NK-92 (cell line): Measurements from ENCODE around the gene OCEL1.
A peak's percentile ranks its signal among the peaks of the same experiment; 100 is the strongest.
"Not testable (repeated sequence)": the region's sequence is repeated elsewhere in the genome, so short reads cannot be mapped to it uniquely, and the experiment has no call there.

Experiments used
- DNase-seq: peaks from one replicate; lab custom pipeline; 2025; ENCODE audit not compliant: unreplicated experiment; lab: John Stamatoyannopoulos, UW

Gene OCEL1

GRCh38 chr19:17260842-17261325 lies 34.9 kb downstream of the OCEL1 start:
- peak; percentile 68 for DNase-seq

DNA sequence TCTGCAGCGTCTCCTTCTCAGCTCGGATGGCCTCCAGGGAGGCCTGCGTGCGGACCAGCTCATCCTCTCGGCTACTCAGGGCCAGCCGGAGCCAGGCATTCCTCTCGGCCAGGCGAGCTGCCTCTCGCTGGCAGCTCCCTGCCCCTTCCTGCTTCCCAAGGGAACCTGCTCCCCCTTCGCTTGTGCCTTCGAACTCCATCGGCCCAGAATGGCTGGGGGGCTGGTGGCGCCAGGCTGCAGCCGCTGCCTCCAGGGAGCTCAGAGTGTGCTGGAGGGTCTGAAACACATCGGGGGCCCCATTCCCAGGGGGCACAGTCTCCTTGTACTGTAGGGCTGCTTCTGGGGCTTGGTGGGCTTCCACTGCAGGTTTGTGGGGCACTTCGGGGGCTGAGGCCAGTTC lies 36.5 kb downstream of the OCEL1 start:
- DNase-seq = no peak

DNA sequence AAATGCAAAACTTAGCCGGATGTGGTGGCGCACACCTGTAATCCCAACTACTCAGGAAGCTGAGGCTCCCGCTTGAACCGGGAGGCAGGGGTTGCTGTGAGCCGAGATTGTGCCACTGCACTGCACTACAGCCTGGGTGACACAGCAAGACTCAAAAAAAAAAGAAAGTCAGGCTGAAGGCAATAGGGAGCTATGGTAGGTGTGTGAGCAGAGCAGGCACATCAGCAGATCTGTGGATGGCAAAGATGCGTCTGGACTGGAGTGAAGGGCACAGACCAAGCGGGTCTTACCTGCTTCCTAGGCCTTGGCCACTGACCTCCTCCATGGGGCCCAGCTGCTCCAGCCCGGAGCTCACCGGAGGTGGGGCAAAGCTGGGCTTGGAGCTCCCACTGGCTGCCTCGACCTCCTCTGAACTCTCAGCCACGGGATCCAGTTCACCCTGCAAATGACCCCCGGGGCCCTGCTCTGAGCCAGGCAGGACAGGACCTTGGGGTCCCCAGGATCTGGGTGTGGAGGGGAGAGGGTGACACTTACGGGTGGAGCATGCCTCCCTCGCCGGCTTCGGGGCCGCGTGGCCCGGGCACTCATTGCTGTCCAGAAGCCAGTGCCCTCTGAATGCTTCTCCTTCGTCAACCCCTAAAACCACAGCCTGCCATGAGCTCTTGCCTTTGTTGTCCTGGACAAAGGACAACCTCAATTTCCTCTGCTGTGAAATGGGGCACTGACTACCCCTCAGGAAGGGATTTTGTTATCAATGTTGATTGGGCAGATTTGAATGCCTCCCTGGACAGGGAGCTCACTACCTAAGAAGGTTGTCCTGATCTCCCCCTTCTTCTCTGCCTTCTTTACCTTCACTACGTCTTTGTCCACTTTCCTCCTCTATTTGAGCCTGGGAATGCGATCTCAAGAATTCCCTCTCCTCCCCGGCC lies 38.0 kb downstream of the OCEL1 start:
- no peak for DNase-seq

- DNase-seq = no peak
Observed at GRCh38 chr19:17264641-17264979, 38.6 kb downstream of the OCEL1 start, which contains the start of gene USHBP1. Gene USHBP1 (minus strand): TSS chr19:17264745. CDS start chr19:17264299, 446 bp downstream.

DNA sequence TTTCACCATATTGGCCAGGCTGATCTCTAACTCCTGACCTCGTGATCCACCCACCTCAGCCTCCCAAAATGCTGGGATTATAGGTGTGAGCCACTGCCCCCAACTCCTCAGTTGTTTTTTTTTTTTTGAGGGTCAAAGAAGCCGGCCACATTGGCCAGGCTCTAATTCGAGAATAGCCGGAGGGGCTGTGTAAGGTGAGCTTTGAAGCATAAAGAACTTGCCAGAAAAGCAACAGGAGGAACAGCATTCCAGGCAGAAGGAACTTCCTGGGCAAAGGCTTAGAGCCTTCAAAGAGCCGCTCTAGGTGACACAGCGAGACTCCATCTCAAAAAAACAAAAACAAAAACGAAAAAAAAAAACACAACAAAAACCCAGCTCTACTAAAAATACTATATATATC lies 40.0 kb downstream of the OCEL1 start:
- DNase-seq = no peak

DNA sequence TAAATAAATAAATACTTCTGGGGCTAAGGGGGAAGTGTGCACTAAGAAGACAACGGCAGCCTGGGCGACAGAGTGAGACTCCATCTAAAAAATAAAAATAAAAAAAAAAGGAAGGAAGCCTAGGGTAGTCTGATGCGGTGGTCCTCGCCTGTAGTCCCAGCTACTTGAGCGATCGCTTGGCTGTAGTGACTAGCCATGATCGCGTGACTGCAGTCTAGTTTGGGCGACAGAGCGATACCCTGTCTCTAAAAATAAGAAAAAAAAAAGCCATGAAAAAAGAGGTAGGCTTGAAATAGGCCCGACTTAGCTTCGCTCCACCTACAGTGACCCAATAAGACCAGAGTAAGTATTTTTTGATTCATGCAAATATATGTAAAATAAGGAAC lies 40.6 kb downstream of the OCEL1 start:
- no peak for DNase-seq

DNA sequence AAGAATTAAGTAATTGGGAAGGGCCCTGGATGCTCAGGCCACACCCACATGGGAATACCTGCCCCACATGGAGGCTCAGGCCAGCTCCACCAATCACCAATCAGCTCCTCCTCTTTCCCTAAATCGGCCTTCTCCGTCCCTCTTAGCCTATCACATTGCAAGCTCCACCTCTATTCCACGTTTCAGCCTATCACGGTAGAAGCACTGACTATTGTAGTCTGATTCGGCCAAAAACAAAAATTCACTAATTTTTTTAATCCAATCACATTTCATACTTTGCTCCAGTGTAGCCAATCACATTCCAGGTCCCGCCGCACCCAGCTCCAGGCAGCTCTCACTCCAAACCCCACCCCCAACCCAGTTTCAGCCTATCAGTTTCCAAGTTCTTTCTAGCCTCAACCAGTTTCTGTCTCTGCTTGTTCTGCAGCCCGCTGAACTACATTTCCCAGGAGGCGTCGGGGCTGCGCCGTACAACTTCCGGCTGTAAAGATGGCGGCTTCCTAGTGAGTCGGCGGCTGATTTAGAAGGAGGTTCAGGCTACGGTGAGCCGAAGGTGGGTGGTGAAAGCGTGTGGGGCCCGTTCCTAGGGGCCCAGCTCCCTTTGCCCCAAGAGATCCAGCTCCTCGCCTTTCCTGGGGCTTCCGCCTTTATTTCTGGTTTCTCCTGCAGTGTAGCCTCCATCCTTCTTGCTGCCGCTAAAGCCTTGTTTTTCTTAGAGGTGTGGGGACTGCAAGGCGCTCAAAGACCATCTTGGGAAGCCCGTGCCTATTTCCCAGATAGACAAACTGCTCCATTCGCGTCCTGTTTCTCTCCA lies 41.2 kb downstream of the OCEL1 start, which contains the start of gene BABAM1:
Gene BABAM1 (plus strand): TSS at position 469 of the 814 bp plus-strand sequence. CDS start 1,364 bp downstream, outside the sequence.
- DNase-seq = peak; percentile 76

DNA sequence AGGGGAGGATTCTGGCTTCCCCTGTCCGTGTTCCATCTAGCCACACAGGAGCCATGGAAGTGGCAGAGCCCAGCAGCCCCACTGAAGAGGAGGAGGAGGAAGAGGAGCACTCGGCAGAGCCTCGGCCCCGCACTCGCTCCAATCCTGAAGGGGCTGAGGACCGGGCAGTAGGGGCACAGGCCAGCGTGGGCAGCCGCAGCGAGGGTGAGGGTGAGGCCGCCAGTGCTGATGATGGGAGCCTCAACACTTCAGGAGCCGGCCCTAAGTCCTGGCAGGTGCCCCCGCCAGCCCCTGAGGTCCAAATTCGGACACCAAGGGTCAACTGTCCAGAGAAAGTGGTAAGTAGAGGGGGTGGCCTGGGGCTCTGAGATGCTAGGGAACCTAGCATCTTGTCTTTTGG lies 42.7 kb downstream of the OCEL1 start:
- DNase-seq = no peak

DNA sequence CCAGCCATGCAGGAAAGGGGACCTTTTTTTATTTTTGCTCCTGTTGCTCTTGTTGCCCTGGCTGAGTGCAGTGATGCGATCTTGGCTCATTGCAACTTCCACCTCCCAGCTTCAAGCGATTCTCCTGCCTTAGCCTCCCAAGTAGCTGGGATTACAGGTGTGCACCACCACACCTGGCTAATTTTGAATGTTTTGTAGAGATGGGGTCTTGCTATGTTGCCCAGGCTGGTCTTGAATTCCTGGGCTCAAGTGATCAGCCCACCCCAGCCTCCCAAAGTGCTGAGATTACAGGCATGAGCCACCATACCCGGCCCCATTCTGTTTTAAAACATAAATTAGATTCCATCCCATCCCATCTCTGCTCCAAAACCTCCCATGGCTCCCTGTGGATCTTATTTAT lies 48.9 kb downstream of the OCEL1 start:
- not testable (repeated sequence) for DNase-seq

- no peak for DNase-seq
Observed at GRCh38 chr19:17275441-17276175, 49.6 kb downstream of the OCEL1 start.
